ENCODE data around the gene TPTE. TPM values are rescaled to one million over a fixed set of nuclear protein-coding genes. Genes with fewer than 3 reads are reported as not detected.
"Not testable (repeated sequence)": the region's sequence is repeated elsewhere in the genome, so short reads cannot be mapped to it uniquely, and the experiment has no call there.

The TPTE gene
- polyA plus RNA-seq (2012; ENCODE audit: insufficient read depth, insufficient read length), result not detected

DNA sequence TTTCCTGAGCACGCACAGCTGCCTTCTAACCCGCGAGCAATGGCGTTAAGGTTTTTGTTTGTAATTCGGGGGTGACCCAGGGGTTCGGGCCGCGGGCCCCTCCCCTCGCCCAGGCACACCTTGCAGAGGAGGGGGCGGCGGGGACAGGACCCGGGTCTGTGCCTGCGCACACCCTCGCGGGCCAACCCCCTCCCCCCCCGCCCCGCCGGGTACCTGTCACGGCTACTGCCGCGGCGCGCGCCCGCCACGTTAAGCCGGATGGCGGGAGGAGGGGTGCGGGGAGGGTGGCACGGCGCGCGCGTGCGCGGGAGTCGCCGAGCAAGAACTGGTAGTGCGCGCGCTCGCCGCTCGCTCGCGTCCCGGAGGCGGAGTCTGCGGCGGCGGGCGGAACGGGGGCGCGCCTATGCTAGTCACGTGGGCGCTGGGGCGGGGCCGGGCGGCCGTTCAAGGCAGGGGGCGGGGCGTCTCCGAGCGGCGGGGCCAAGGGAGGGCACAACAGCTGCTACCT, at the start of gene TPTE:
Gene TPTE, plus strand, starts transcription at position 493 of the 508 bp plus-strand sequence. CDS start 17,141 bp downstream, outside the sequence.
- H3K4me3 ChIP-seq (ENCODE audit: low read length), result no peak within 1 kb of the TSS
- DNase-seq (ENCODE audit: low read depth, low spot score), result no peak

DNA sequence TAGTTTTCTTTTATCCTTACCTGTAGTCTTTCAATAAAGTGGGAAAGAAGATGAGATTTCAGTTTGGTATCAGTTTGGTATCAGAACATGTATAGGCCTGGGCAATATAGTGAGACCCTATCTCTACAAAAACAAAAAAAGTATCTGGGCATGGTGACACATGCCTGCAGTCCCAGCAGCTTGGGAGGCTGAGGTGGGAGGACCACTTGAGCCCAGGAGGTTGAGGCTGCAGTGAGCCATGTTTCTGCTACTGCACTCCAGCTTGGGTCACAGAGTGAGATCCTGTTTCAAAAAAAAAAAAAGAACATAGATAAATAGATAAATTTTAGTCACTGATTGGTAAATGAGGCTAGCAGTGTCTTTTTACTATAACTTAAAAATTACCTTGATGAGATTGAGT, 49.4 kb upstream of the TPTE start:
- not testable (repeated sequence) for DNase-seq (ENCODE audit: low read depth, low spot score); H3K4me3 ChIP-seq (ENCODE audit: low read length)

DNA sequence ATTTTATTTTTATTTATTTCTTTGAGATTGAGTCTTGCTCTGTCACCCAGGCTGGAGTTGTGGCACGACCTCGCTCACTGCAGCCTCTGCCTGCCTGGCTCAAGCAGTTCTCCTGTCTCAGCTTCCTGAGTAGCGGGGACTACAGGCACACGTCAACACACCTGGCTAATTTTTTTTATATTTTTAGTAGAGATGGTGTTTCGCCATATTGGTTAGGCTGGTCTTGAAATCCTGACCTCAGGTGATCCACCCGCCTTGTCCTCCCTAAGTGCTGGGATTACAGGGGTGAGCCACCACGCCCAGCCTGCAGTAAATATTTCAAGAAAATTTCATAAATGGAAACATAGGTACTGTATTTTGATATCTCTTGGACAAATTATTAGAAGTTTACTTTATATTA, 43.6 kb upstream of the TPTE start:
- DNase-seq (ENCODE audit: low read depth, low spot score); H3K4me3 ChIP-seq (ENCODE audit: low read length): not testable (repeated sequence)

DNA sequence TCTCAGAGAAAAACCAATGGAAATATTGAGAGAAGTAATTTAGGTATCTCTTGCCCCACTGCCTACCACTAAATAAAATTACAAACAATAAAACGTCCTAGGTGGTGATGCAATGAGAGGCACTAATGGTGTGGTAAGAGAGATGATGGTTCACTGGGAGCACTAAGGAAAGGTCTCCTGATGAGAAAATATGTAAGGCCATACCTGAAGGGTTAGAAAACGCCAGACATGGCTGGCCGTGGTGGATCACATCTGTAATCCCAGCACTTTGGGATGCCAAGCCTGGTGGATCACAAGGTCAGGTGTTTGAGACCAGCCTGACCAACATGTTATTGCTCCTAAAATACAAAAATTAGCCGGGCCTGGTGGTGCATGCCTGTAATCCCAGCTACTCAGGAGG, 41.5 kb upstream of the TPTE start:
- not testable (repeated sequence) for DNase-seq (ENCODE audit: low read depth, low spot score); H3K4me3 ChIP-seq (ENCODE audit: low read length)

DNA sequence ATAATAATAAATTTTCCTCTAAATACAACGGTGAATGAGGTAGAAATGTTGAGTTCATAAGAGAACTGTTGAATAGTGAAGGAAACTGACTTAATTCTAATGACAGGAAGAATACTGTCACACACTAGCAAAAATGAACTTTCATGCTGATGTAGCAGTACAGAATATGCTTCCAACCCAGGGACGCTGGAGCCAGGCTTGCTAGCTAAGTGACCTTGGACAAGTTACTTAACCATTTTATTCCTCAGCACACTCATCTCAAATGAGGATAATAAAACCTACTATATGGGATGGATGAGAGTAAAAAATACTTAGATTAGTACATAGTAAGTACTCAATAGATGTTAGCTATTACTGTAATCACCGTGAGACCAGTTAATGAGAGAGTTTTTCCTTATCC, 36.5 kb upstream of the TPTE start:
- H3K4me3 ChIP-seq (ENCODE audit: low read length); DNase-seq (ENCODE audit: low read depth, low spot score): not testable (repeated sequence)

DNA sequence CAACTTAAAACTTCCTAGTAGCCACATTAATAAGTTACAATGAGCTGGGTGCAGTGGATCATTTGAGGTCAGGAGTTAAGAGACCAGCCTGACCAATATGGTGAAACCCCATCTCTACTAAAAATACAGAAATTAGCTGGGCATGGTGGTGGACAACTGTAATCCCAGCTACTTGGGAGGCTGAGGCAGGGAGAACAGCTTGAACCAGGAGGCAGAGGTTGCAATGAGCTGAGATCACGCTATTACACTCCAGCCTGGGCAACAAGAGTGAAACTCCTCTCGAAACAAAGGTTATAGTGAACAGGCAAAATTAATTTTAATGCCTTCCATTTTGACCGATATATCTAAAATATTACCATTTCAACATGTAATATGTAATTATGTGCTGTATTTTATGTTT, 30.9 kb upstream of the TPTE start:
- not testable (repeated sequence) for DNase-seq (ENCODE audit: low read depth, low spot score); H3K4me3 ChIP-seq (ENCODE audit: low read length)

DNA sequence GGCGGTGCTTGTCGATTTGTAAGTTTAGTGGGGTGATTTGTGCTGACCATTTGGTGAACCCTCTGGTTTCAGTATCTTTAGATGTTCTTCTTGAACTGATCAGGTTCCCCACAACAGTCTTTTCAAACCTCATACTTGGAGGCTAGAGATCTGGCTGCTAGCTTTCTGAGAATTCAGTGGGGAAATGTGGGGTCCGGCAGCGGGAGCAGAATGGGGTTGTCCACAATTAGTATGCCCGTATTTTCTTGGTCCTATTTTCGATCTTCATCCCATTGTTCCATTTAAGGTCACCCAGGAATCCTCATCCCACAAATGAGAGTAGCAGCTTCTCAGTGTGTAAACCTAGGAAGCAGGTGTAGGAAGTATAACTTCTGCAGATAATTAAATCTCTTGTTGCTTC, 10.3 kb upstream of the TPTE start:
- no peak overlapping the region for H3K4me3 ChIP-seq (ENCODE audit: low read length)
- DNase-seq (ENCODE audit: low read depth, low spot score), result no peak

DNA sequence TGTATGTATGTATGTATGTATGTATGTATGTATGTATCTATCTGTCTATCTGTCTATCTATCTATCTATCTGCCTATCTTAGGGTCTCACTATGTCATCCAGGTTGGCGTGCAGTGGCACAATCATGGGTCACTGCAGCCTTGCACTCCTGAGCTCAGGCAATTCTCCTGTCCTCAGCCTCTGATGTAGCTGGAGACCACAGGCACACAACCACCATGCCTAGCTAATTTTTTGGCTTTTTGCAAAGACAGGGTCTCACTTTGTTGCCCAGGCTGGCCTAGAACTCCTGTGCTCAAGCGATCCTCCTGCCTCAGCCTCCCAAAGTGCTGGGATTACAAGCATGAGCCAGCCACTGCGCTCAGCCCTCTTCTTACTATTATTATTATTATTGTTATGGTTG, 4.5 kb upstream of the TPTE start:
- not testable (repeated sequence) for H3K4me3 ChIP-seq (ENCODE audit: low read length); DNase-seq (ENCODE audit: low read depth, low spot score)

DNA sequence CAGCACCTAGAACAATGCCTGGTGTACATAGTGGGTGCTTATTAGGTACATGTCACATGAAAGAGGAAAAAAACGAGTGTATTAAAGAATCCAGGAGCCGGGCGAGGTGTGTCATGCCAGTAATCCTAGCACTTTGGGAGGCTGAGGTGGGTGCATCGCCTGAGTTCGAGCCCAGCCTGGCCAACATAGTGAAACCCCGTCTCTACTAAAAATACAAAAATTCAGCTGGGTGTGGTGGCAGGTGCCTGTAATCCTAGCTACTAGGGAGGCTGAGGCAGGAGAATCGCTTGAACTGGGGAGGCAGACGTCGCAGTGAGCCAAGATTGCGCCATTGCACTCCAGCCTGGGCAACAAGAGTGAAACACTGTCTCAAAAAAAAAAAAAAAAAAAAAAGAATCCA, 3.5 kb upstream of the TPTE start:
- H3K4me3 ChIP-seq (ENCODE audit: low read length), result not testable (repeated sequence)

DNA sequence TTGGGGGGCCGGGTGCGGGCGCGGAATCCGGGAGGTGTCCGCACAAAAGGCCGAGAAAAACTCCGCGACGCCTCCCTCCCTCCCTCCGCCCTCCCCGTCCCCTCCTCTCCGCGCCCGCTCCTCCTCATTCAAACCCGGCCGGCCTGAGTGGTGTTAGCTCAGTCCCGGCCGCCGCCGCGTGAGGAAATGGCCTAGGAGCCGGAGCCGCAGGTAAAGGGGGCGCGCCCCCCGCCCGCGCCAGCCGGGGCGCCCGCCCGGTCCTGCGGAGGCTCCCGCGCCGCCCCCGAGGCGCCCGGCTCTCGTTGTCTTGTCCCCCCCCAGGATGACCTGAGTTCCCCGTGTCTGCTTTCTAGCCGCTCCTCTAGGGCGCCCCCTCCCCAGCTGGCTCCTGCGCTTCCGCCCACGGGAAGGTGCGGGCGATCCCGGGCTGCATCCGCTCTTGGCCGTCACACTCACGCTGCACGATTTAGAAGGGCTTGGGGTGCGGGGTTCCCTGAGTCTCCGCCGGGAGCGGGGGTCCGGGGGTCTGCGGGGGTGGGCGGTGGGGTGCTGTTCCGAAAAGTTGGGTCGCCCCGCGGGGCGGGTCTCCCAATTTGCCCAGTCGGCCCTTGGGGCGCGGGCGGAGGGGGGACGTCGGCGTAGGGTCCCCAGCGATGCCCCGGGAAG, 585 bp downstream of the TPTE start:
- not testable (repeated sequence) for DNase-seq (ENCODE audit: low read depth, low spot score); H3K4me3 ChIP-seq (ENCODE audit: low read length)

More for the DNA sequence above, 3.5 kb upstream of the TPTE start:
- not testable (repeated sequence) for DNase-seq (ENCODE audit: low read depth, low spot score)

DNA sequence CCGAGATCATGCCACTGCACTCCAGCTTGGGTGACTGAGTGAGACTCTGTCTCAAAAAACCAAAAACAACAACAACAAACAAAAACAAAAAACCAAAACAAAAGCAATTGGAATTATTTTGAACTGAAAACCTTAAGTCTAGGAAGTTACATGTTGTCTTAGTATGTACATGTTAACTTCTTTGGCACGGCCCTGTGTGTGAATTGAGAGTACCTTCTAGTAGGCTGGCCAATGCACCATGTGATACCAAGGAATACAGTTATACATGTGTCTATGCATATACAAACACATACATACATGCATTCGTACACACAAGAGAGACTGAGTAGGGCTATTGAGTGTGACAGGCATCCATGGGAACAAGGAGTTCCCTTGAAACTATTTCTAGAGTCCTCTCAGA, 18.6 kb downstream of the TPTE start:
- DNase-seq (ENCODE audit: low read depth, low spot score), result no peak
- no peak overlapping the region for H3K4me3 ChIP-seq (ENCODE audit: low read length)

DNA sequence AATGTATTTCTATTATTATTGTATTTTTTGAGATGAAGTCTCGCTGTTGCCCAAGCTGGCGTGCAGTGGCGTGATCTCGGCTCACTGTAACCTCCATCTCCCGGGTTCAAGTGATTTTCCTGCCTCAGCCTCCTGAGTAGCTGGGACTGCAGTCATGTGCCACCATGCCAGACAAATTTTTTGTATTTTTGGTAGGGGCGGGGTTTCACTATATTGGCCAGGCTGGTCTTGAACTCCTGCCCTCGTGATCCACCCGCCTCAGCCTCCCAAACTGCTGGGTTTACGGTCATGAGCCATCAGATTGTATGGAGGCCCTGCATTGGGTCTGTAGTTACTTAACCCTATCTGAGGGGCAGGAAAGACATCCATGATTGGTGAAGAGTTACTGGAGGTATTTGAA, 23.0 kb downstream of the TPTE start:
- not testable (repeated sequence) for DNase-seq (ENCODE audit: low read depth, low spot score); H3K4me3 ChIP-seq (ENCODE audit: low read length)

DNA sequence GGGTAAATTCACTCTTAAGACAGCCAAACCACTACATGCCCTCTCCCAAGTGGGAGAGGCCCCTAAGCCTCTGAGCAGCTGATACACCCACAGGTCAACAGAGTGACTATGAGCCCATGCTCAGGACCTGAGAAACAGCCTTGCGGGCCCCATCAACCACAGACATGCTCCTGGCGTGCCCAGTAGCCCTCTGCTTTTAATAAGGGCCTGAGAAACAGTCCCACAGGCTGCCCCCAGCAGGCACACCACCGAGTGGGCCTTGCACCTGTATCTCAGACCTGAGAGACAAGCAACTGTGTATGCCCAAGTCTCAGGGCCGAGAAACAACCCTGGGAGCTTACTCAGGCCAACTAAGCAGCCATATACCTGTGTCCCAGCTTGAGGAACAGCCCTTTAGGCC, 26.5 kb downstream of the TPTE start:
- not testable (repeated sequence) for H3K4me3 ChIP-seq (ENCODE audit: low read length); DNase-seq (ENCODE audit: low read depth, low spot score)

DNA sequence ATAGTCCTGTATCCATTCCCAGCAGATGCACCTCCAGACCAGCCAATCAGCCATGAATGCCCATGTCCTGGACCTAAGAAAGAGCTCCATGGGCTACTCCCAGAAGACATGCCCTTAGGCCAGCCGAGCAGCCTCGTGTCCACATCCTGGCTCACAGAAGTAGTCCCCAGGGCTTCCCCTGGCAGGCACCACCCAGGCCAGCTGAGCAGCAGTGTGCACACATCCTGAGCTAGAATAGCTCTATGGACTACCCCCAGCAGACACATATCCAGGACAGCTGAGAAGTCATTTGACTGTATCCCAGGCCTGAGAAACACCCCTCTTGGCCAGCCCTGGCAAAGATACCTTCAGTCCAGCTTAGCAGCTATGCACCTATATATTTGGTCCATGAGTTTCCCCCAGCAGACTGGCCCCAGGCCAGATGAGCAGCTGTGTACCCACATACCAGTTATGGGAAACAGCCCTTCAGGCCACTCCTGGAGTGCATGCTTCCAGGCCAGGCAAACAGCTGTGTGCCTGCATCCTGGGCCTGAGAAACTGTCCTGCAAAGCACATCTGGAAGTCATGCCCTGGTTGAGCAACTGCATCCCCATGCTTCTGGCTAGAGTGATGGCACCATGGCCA, 27.1 kb downstream of the TPTE start:
- H3K4me3 ChIP-seq (ENCODE audit: low read length); DNase-seq (ENCODE audit: low read depth, low spot score): not testable (repeated sequence)

DNA sequence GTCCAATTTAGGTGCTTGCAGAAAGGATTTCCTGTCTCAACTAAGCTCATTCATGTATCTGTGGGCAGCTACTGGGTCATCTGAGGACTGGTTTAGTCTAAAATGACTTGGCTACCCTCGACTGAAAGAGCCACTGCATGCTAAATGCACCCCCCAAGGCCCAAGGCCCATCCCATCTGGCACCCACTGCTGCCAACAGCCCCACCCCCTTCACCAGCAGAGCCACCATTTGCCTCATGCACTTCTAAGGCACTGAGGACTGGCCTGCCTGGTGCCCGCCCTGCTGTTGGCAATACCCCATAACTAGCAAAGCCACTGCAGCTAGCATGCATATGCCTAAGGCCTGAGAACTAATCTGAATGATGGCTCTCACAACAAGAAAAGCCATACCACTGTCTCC, 49.4 kb downstream of the TPTE start:
- DNase-seq (ENCODE audit: low read depth, low spot score), result not testable (repeated sequence)

DNA sequence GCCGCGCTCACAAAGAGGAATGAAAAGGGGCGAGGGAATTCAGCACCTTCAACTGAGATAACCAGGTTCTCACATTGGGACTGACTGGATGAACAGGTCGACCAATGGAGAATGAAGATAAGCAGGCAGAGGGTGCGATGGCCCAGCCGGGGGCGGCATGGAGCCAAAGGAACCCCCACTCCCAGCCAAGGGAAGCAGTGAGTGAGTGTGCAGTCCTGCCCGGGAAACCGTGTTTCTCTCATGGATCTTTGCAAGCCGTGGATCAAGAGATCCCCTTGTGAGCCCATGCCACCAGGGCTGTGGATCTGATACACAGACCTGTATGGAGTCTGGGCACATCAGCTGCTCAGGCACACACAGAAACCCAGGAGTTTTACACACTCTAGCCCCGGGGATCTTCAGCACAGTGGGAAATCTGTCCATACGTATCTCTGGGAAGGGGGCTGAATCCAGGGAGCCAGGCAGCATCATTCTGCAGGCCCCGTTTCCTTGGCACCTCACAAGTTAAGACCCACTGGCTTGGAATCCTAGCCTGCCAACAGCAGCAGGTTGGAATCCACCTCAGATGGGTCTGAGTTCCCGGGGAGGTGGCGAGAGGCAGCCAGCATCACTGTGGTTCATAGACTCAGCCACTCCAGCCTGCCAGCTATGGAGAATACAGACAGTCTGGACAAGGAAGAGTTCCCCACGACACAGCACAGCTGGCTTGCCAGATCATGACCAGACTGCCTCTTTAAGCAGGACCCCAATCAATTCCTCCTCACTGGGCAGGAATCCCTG, 53.3 kb downstream of the TPTE start:
- not testable (repeated sequence) for H3K4me3 ChIP-seq (ENCODE audit: low read length); DNase-seq (ENCODE audit: low read depth, low spot score)

More for the DNA sequence above, 49.4 kb downstream of the TPTE start:
- not testable (repeated sequence) for H3K4me3 ChIP-seq (ENCODE audit: low read length)

DNA sequence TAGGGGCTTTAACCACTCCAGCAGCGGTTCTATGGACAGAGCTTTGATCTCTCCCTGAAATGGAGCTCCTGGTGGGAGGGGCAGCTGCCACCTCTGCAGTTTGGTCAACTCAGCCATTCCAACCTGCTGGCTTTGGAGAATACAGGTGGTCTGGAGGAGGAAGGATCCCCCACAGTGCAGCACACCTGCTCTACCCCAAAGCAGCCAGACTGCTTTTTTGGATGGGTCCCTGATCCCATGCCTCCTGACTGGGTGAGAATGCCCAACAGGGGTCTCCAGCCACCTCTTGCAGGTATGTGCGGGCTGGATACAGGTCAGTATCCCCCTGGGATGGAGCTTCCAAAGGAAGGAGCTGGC, 53.9 kb downstream of the TPTE start:
- DNase-seq (ENCODE audit: low read depth, low spot score), result no peak
- H3K4me3 ChIP-seq (ENCODE audit: low read length), result no peak overlapping the region

DNA sequence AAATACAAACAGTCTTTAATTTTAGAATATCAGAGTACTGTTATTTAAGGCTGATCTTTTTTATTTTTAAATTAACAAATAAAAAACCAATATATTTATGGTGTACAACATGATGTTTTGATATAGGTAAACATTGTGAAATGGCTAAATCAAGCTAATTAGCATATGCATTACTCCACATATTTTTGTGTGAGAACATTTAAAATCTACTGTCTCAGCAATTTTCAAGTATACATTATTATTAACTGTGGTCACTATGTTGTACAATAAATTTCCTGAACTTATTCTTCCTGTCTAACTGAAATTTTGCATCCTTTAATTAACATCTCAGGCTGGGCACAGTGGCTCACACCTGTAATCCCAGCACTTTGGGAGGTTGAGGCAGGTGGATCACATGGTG, 57.5 kb downstream of the TPTE start:
- not testable (repeated sequence) for H3K4me3 ChIP-seq (ENCODE audit: low read length); DNase-seq (ENCODE audit: low read depth, low spot score)

DNA sequence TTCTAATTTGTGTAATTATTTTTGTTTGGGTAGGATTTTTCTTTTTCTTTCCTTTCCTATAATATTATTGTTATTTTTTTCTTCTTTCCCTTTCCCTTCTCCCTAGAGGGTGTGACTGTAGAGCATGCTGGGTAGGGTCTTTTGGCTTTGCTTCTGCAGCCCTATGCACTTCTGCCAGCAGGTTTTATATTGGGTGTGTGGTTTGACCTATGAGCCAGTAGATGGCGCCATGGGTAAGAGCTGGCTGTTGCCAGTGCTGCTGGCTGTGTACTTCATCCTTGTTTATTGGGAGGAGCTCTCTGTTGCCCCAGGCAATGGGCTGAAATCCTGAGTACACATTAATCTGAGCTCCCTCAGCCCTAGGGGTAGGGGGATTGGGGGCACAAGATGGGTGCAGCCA, 67.7 kb downstream of the TPTE start:
- not testable (repeated sequence) for DNase-seq (ENCODE audit: low read depth, low spot score); H3K4me3 ChIP-seq (ENCODE audit: low read length)

DNA sequence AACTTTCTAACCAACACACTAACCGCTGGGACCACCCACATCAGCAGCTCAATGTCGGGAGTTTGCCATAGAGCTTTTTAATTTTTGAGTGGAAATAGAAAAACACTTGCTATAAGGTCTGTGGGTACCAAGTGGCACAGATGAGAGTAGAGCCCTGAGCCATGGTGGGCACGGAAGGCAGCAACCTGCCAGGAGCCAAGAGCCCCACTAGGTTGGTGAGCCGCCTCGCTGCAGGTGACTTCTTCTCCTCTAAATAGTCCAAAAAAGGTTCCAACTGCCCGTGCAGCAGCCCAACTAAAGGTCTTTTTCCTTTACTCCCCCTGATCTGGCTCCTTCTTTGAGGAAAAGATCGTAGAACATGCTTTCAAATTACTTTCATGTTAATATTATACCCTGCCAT, 85.7 kb downstream of the TPTE start:
- not testable (repeated sequence) for DNase-seq (ENCODE audit: low read depth, low spot score); H3K4me3 ChIP-seq (ENCODE audit: low read length)
